ENCODE measurements around the gene HBP1.
A peak's percentile ranks its signal among the peaks of the same experiment; 100 is the strongest.
"Not testable (repeated sequence)": the region's sequence is repeated elsewhere in the genome, so short reads cannot be mapped to it uniquely, and the experiment has no call there.

The HBP1 gene

GRCh38 chr7:107212725-107213124 is 43.9 kb downstream of the HBP1 start:
- Histone ChIP-seq H3K9ac (ENCODE audit: low read length) (no peak overlapping the region), H3K4me3 (ENCODE audit: low read length) (no peak overlapping the region), H3K9me3 (ENCODE audit: control insufficient read depth, low read length) (no peaks in the 10 kb centered on the region), H3K27me3 (replicated peaks; ENCODE audit: control insufficient read depth, insufficient read depth, low read length) (no peaks in the 10 kb centered on the region), H3K36me3 (ENCODE audit: control insufficient read depth, insufficient read depth, low read length, severe bottlenecking) (peaks cover 14% of the 10 kb centered on the region), H3K4me1 (ENCODE audit: control insufficient read depth, insufficient read depth, low read length) (peaks cover 24% of the 10 kb centered on the region)
- DNase-seq (ENCODE audit: low read depth) = no peak

- Histone ChIP-seq H3K4me1 (ENCODE audit: control insufficient read depth, insufficient read depth, low read length) (peaks cover 19% of the 10 kb centered on the region), H3K9me3 (ENCODE audit: control insufficient read depth, low read length) (no peaks in the 10 kb centered on the region), H3K4me3 (ENCODE audit: low read length) (no peak overlapping the region), H3K9ac (ENCODE audit: low read length) (no peak overlapping the region), H3K27me3 (replicated peaks; ENCODE audit: control insufficient read depth, insufficient read depth, low read length) (no peaks in the 10 kb centered on the region), H3K36me3 (ENCODE audit: control insufficient read depth, insufficient read depth, low read length, severe bottlenecking) (peaks cover 14% of the 10 kb centered on the region)
- no peak for DNase-seq (ENCODE audit: low read depth)
Measured at GRCh38 chr7:107213193-107213788, 44.5 kb downstream of the HBP1 start.

GRCh38 chr7:107213945-107214344 is 45.1 kb downstream of the HBP1 start:
- H3K9ac ChIP-seq (ENCODE audit: low read length) = no peak overlapping the region
- H3K9me3 ChIP-seq (ENCODE audit: control insufficient read depth, low read length) = no peaks in the 10 kb centered on the region
- H3K27me3 ChIP-seq (replicated peaks; ENCODE audit: control insufficient read depth, insufficient read depth, low read length) = no peaks in the 10 kb centered on the region
- H3K4me3 ChIP-seq (ENCODE audit: low read length) = no peak overlapping the region
- H3K36me3 ChIP-seq (ENCODE audit: control insufficient read depth, insufficient read depth, low read length, severe bottlenecking) = peaks cover 14% of the 10 kb centered on the region
- H3K4me1 ChIP-seq (ENCODE audit: control insufficient read depth, insufficient read depth, low read length) = peaks cover 13% of the 10 kb centered on the region
- no peak for DNase-seq (ENCODE audit: low read depth)

GRCh38 chr7:107219563-107220244 is 50.9 kb downstream of the HBP1 start:
- no peaks in the 10 kb centered on the region for H3K4me1 ChIP-seq (ENCODE audit: control insufficient read depth, insufficient read depth, low read length)
- H3K9ac ChIP-seq (ENCODE audit: low read length) = no peak overlapping the region
- H3K27me3 ChIP-seq (replicated peaks; ENCODE audit: control insufficient read depth, insufficient read depth, low read length) = no peaks in the 10 kb centered on the region
- H3K4me3 ChIP-seq (ENCODE audit: low read length) = no peak overlapping the region
- H3K9me3 ChIP-seq (ENCODE audit: control insufficient read depth, low read length) = no peaks in the 10 kb centered on the region
- DNase-seq (ENCODE audit: low read depth) = no peak
- H3K36me3 ChIP-seq (ENCODE audit: control insufficient read depth, insufficient read depth, low read length, severe bottlenecking) = no peaks in the 10 kb centered on the region

- Histone ChIP-seq H3K9ac (ENCODE audit: low read length) (no peak overlapping the region), H3K27me3 (replicated peaks; ENCODE audit: control insufficient read depth, insufficient read depth, low read length) (no peaks in the 10 kb centered on the region), H3K4me1 (ENCODE audit: control insufficient read depth, insufficient read depth, low read length) (no peaks in the 10 kb centered on the region), H3K36me3 (ENCODE audit: control insufficient read depth, insufficient read depth, low read length, severe bottlenecking) (no peaks in the 10 kb centered on the region), H3K4me3 (ENCODE audit: low read length) (no peak overlapping the region), H3K9me3 (ENCODE audit: control insufficient read depth, low read length) (no peaks in the 10 kb centered on the region)
- DNase-seq (ENCODE audit: low read depth) = no peak
Measured at GRCh38 chr7:107220356-107220755, 51.6 kb downstream of the HBP1 start.

GRCh38 chr7:107220806-107221205 is 52.0 kb downstream of the HBP1 start:
- not testable (repeated sequence) for DNase-seq (ENCODE audit: low read depth); H3K27me3 ChIP-seq (replicated peaks; ENCODE audit: control insufficient read depth, insufficient read depth, low read length); H3K9me3 ChIP-seq (ENCODE audit: control insufficient read depth, low read length); H3K9ac ChIP-seq (ENCODE audit: low read length); H3K36me3 ChIP-seq (ENCODE audit: control insufficient read depth, insufficient read depth, low read length, severe bottlenecking); H3K4me1 ChIP-seq (ENCODE audit: control insufficient read depth, insufficient read depth, low read length); H3K4me3 ChIP-seq (ENCODE audit: low read length)

GRCh38 chr7:107224374-107225223 is 55.8 kb downstream of the HBP1 start:
- no peak for DNase-seq (ENCODE audit: low read depth)
- no peak overlapping the region for H3K4me3 ChIP-seq (ENCODE audit: low read length)
- H3K9me3 ChIP-seq (ENCODE audit: control insufficient read depth, low read length) = no peaks in the 10 kb centered on the region
- no peaks in the 10 kb centered on the region for H3K27me3 ChIP-seq (replicated peaks; ENCODE audit: control insufficient read depth, insufficient read depth, low read length)
- peaks cover 10% of the 10 kb centered on the region for H3K4me1 ChIP-seq (ENCODE audit: control insufficient read depth, insufficient read depth, low read length)
- H3K36me3 ChIP-seq (ENCODE audit: control insufficient read depth, insufficient read depth, low read length, severe bottlenecking) = no peaks in the 10 kb centered on the region
- no peak overlapping the region for H3K9ac ChIP-seq (ENCODE audit: low read length)

- Histone ChIP-seq H3K4me1 (ENCODE audit: control insufficient read depth, insufficient read depth, low read length) (peaks cover 10% of the 10 kb centered on the region), H3K36me3 (ENCODE audit: control insufficient read depth, insufficient read depth, low read length, severe bottlenecking) (no peaks in the 10 kb centered on the region)
- DNase-seq (ENCODE audit: low read depth) = no peak
Measured at GRCh38 chr7:107228291-107228690, 59.5 kb downstream of the HBP1 start.

GRCh38 chr7:107230334-107230733 is 61.5 kb downstream of the HBP1 start:
- DNase-seq (ENCODE audit: low read depth) = no peak
- Histone ChIP-seq H3K9ac (ENCODE audit: low read length) (no peak overlapping the region), H3K36me3 (ENCODE audit: control insufficient read depth, insufficient read depth, low read length, severe bottlenecking) (no peaks in the 10 kb centered on the region), H3K27me3 (replicated peaks; ENCODE audit: control insufficient read depth, insufficient read depth, low read length) (no peaks in the 10 kb centered on the region), H3K4me1 (ENCODE audit: control insufficient read depth, insufficient read depth, low read length) (peaks cover 10% of the 10 kb centered on the region), H3K4me3 (ENCODE audit: low read length) (no peak overlapping the region), H3K9me3 (ENCODE audit: control insufficient read depth, low read length) (no peaks in the 10 kb centered on the region)

More at GRCh38 chr7:107228291-107228690, 59.5 kb downstream of the HBP1 start:
- H3K27me3 ChIP-seq (replicated peaks; ENCODE audit: control insufficient read depth, insufficient read depth, low read length) = no peaks in the 10 kb centered on the region
- no peaks in the 10 kb centered on the region for H3K9me3 ChIP-seq (ENCODE audit: control insufficient read depth, low read length)
- no peak overlapping the region for H3K4me3 ChIP-seq (ENCODE audit: low read length)
- no peak overlapping the region for H3K9ac ChIP-seq (ENCODE audit: low read length)

GRCh38 chr7:107232568-107233090 is 63.8 kb downstream of the HBP1 start:
- Histone ChIP-seq H3K9ac (ENCODE audit: low read length) (no peak overlapping the region), H3K4me1 (ENCODE audit: control insufficient read depth, insufficient read depth, low read length) (no peaks in the 10 kb centered on the region), H3K36me3 (ENCODE audit: control insufficient read depth, insufficient read depth, low read length, severe bottlenecking) (no peaks in the 10 kb centered on the region), H3K27me3 (replicated peaks; ENCODE audit: control insufficient read depth, insufficient read depth, low read length) (no peaks in the 10 kb centered on the region), H3K9me3 (ENCODE audit: control insufficient read depth, low read length) (no peaks in the 10 kb centered on the region), H3K4me3 (ENCODE audit: low read length) (no peak overlapping the region)
- peak; percentile 14 for DNase-seq (ENCODE audit: low read depth)

GRCh38 chr7:107233174-107233573 is 64.4 kb downstream of the HBP1 start:
- no peak overlapping the region for H3K9ac ChIP-seq (ENCODE audit: low read length)
- H3K4me1 ChIP-seq (ENCODE audit: control insufficient read depth, insufficient read depth, low read length) = no peaks in the 10 kb centered on the region
- H3K9me3 ChIP-seq (ENCODE audit: control insufficient read depth, low read length) = no peaks in the 10 kb centered on the region
- no peak for DNase-seq (ENCODE audit: low read depth)
- no peaks in the 10 kb centered on the region for H3K27me3 ChIP-seq (replicated peaks; ENCODE audit: control insufficient read depth, insufficient read depth, low read length)
- H3K36me3 ChIP-seq (ENCODE audit: control insufficient read depth, insufficient read depth, low read length, severe bottlenecking) = no peaks in the 10 kb centered on the region
- H3K4me3 ChIP-seq (ENCODE audit: low read length) = no peak overlapping the region

Measured in adipocyte (in vitro differentiated cells).